22Rv1 (cell line): ENCODE results near the gene ZNF300.

Experiments used
- CTCF ChIP-seq: fragments of 450-650 bp; IDR thresholded peaks from 2 replicates; pipeline ENCODE4 v1.5.1; 2017; ENCODE audit warnings: mild to moderate bottlenecking
- ZFX ChIP-seq: fragments of 450-650 bp; IDR thresholded peaks from 2 replicates; pipeline ENCODE4 v1.6.1; 2017; ENCODE audit warnings: antibody characterized with exemption, borderline replicate concordance

- TF ChIP-seq CTCF (no peak), ZFX (no peak)
Measured at GRCh38 chr5:150945486-150945885, 40.7 kb upstream of the ZNF300 start.
